Sigmoid colon (tissue), 7 donors: ENCODE results near the gene GNS. TPM values are rescaled to one million over a fixed set of nuclear protein-coding genes. Genes with fewer than 3 reads are reported as not detected.

Source experiments
- DNase-seq: peaks from one replicate; pipeline ENCODE4 v3.0.0-alpha.2; 2019
- H3K27ac ChIP-seq, 4 donors: fragments of 200-600 bp; sonication (generic); one replicate each; pipeline ENCODE4 v1.5.1; 2016 to 2019; ENCODE audit warnings: mild to moderate bottlenecking in 1 of 4
- H3K27me3 ChIP-seq, 3 donors: fragments of 200-600 bp; sonication (generic); one replicate each; pipeline ENCODE4 v1.5.1; 2019; ENCODE audit warnings: mild to moderate bottlenecking in 1 of 3
- H3K36me3 ChIP-seq, 4 donors: fragments of 200-600 bp; sonication (generic); one replicate each; pipeline ENCODE4 v1.5.1; 2016 to 2019
- H3K4me1 ChIP-seq, 4 donors: fragments of 200-600 bp; sonication (generic); one replicate each; pipeline ENCODE4 v1.5.1; 2017 to 2019
- H3K4me3 ChIP-seq, 4 donors: fragments of 200-600 bp; sonication (generic); one replicate each; pipeline ENCODE4 v1.5.1; 2017 to 2019; ENCODE audit warnings: mild to moderate bottlenecking in 2 of 4, moderate library complexity in 1 of 4
- H3K9me3 ChIP-seq, 4 donors: fragments of 200-600 bp in 3 of 4; sonication (generic) in 3 of 4; one replicate each; pipeline versions ENCODE4 v1.5.1 to v1.6.1; 2013 to 2019
- CTCF ChIP-seq, 4 experiments: fragments of 450-650 bp in 3 of 4; fragments of 200-600 bp in 1 of 4; IDR thresholded peaks; one replicate each; pipeline ENCODE4 v1.5.1; 2016 to 2019; ENCODE audit warnings: antibody characterized with exemption in 4 of 4, mild to moderate bottlenecking in 3 of 4, moderate library complexity in 2 of 4
- EP300 ChIP-seq, 4 donors: sonication (generic); formaldehyde crosslinking; IDR thresholded peaks; one replicate each; pipeline ENCODE4 v1.6.1; 2017; ENCODE audit warnings: antibody characterized with exemption in 4 of 4
- POLR2A ChIP-seq, 2 donors: fragments of 450-650 bp; IDR thresholded peaks; one replicate each; pipeline ENCODE4 v1.6.1; 2016; ENCODE audit warnings: antibody characterized with exemption in 2 of 2, mild to moderate bottlenecking in 2 of 2, moderate library complexity in 2 of 2
- POLR2AphosphoS5 ChIP-seq, 4 donors: sonication (generic); formaldehyde crosslinking; IDR thresholded peaks; one replicate each; pipeline ENCODE4 v1.6.1; 2017; ENCODE audit warnings: antibody characterized with exemption in 4 of 4
- WGBS, 2 donors: extraction: QIAGEN DNeasy Blood & Tissue Kit; methylation state at CpG; one replicate each; pipeline ENCODE4 v1.1.7; 2013; 5-methylcytosine and 5-hydroxymethylcytosine counted together
- intact Hi-C: fragments of 100-400 bp; cut with DNase I; formaldehyde crosslinking; loops from one replicate; pipeline ENCODE4 v1.15.1; 2023
- polyA plus RNA-seq, 3 donors: library from polyadenylated mRNA; stranded (reverse); fragments of 200-250 nt; gene quantifications; one replicate each; pipeline ENCODE4 v1.2.3, GENCODE V29; 2013
- total RNA-seq, 4 donors: library from RNA; depleted of rRNA; stranded (reverse); fragments of >200 nt; gene quantifications; one replicate each; pipeline ENCODE4 v1.1.0, GENCODE V29; 2016
- donor health status: healthy with polysubstance abuse.
- donor health status: Bipolar disorder and iron deficiency.
- donor health status: healthy.

GNS gene
- total and polyA plus RNA-seq, 7 donors: 4.2 to 73.0 (median 65.3) TPM

GRCh38 chr12:64716371-64716770 is 42.8 kb downstream of the GNS start:
- intact Hi-C loops: no loop called here
- peaks cover 5 to 76% (median 33%) of the 10 kb centered on the region in 4 donors for H3K36me3 ChIP-seq
- no peaks in the 10 kb centered on the region for H3K4me1 ChIP-seq
- H3K4me3 ChIP-seq: no peak overlapping the region
- H3K27me3 ChIP-seq: no peaks in the 10 kb centered on the region
- H3K9me3 ChIP-seq: no peaks in the 10 kb centered on the region
- H3K27ac ChIP-seq: no peak overlapping the region
- no peak for DNase-seq
- WGBS, 2 donors: 76 to 83% methylated on average over 4 of the region's 4 CpGs
- TF ChIP-seq CTCF (IDR thresholded peaks at IDR 0.05) (no peak), EP300 (IDR thresholded peaks at IDR 0.05) (no peak), POLR2A (IDR thresholded peaks at IDR 0.05) (no peak), POLR2AphosphoS5 (IDR thresholded peaks at IDR 0.05) (no peak)

GRCh38 chr12:64714551-64714968 is 44.6 kb downstream of the GNS start:
- no peaks in the 10 kb centered on the region for H3K4me1 ChIP-seq
- no peak overlapping the region for H3K4me3 ChIP-seq
- no peak for DNase-seq
- H3K27ac ChIP-seq: no peak overlapping the region
- no peak for TF ChIP-seq EP300 (IDR thresholded peaks at IDR 0.05)
- TF ChIP-seq POLR2AphosphoS5 (IDR thresholded peaks at IDR 0.05): no peak
- TF ChIP-seq CTCF (IDR thresholded peaks at IDR 0.05): no peak
- no peak for TF ChIP-seq POLR2A (IDR thresholded peaks at IDR 0.05)
- H3K27me3 ChIP-seq: no peaks in the 10 kb centered on the region
- H3K36me3 ChIP-seq: peaks cover 0 to 58% (median 23%) of the 10 kb centered on the region in 4 donors
- no peaks in the 10 kb centered on the region for H3K9me3 ChIP-seq
- intact Hi-C loops: no loop called here
- 70 to 88% methylated on average over 5 of the region's 5 CpGs for WGBS, 2 donors

- DNase-seq: no peak
- no peaks in the 10 kb centered on the region for H3K4me1 ChIP-seq
- no peak overlapping the region for H3K27ac ChIP-seq
- H3K27me3 ChIP-seq: no peaks in the 10 kb centered on the region
- no peaks in the 10 kb centered on the region for H3K9me3 ChIP-seq
- peaks cover 0 to 46% (median 21%) of the 10 kb centered on the region in 4 donors for H3K36me3 ChIP-seq
- intact Hi-C loops: no loop called here
- no peak for TF ChIP-seq CTCF (IDR thresholded peaks at IDR 0.05)
- TF ChIP-seq POLR2AphosphoS5 (IDR thresholded peaks at IDR 0.05): no peak
- no peak for TF ChIP-seq EP300 (IDR thresholded peaks at IDR 0.05)
- no peak for TF ChIP-seq POLR2A (IDR thresholded peaks at IDR 0.05)
- no peak overlapping the region for H3K4me3 ChIP-seq
Observed at GRCh38 chr12:64713376-64713775, 45.8 kb downstream of the GNS start.

GRCh38 chr12:64709429-64709828 is 49.8 kb downstream of the GNS start:
- H3K36me3 ChIP-seq: peaks cover 0 to 7% (median 0%) of the 10 kb centered on the region in 4 donors
- no peak for DNase-seq
- H3K27ac ChIP-seq: no peak overlapping the region
- H3K4me1 ChIP-seq: peaks cover 0 to 5% (median 2%) of the 10 kb centered on the region in 4 donors
- H3K27me3 ChIP-seq: no peaks in the 10 kb centered on the region
- H3K9me3 ChIP-seq: no peaks in the 10 kb centered on the region
- TF ChIP-seq POLR2AphosphoS5 (IDR thresholded peaks at IDR 0.05) (no peak), CTCF (IDR thresholded peaks at IDR 0.05) (no peak), EP300 (IDR thresholded peaks at IDR 0.05) (no peak), POLR2A (IDR thresholded peaks at IDR 0.05) (no peak)
- H3K4me3 ChIP-seq: no peak overlapping the region
- intact Hi-C loops: no loop called here
- 98 to 99% methylated on average over 2 of the region's 2 CpGs for WGBS, 2 donors

GRCh38 chr12:64707926-64708325 is 51.3 kb downstream of the GNS start:
- H3K36me3 ChIP-seq: no peaks in the 10 kb centered on the region
- DNase-seq: no peak
- H3K9me3 ChIP-seq: no peaks in the 10 kb centered on the region
- no peaks in the 10 kb centered on the region for H3K27me3 ChIP-seq
- no peak overlapping the region for H3K4me3 ChIP-seq
- intact Hi-C loops: no loop called here
- no peak overlapping the region for H3K27ac ChIP-seq
- 91 to 95% methylated on average over 2 of the region's 2 CpGs for WGBS, 2 donors
- TF ChIP-seq EP300 (IDR thresholded peaks at IDR 0.05) (no peak), CTCF (IDR thresholded peaks at IDR 0.05) (no peak), POLR2A (IDR thresholded peaks at IDR 0.05) (no peak), POLR2AphosphoS5 (IDR thresholded peaks at IDR 0.05) (no peak)
- peaks cover 0 to 5% (median 2%) of the 10 kb centered on the region in 4 donors for H3K4me1 ChIP-seq
